GM21526 (cell line): Measurements from ENCODE around the gene INPP5A.

ENCODE experiments used
- ATAC-seq: cut with Tn5 transposase; IDR thresholded peaks from one replicate; pipeline ENCODE4 v1.9.1; 2021; ENCODE audit warnings: moderate library complexity; ENCODE audit not compliant: unreplicated experiment, low FRiP score

The INPP5A gene

GRCh38 chr10:132684164-132684891 lies 146.7 kb downstream of the INPP5A start:
- ATAC-seq, result no peak

DNA sequence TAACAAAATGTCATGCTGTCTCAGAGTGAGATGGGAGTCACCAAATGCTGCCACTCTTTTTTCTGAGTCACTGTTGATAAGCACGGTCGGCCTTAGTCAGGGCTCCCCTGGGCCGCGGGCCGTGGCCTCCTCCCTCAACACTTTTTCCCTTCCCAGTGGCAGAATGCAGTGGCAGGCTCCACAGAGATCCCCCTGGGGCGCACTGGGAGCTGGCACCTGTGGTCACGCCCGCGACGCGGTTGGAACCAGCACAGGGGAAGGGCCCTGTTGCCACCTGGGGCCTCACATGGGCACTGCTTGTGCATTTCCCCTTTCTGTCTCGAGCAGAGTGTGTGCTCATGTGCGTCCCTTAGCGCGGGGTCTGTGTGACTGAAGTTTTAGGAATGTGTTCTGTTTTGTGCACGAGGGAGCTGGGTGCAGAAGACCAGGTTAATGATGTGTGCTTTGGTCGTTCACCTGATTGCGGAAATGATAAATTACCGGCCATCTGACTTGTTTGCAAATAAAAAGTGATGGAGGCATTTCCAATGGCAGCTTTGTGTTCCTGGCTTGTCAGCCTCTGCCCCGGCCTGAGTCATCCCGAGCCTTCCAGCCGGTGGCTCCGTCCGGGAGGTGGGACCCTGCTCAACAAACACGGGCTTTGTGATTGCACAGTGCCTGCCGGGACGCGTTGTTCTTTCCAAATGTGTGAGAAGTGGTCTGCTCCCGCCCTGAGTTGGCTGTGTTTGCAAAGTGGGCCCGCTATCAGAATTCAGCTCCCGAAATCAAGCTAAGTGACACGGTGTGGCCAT lies 147.7 kb downstream of the INPP5A start:
- ATAC-seq, result no peak

DNA sequence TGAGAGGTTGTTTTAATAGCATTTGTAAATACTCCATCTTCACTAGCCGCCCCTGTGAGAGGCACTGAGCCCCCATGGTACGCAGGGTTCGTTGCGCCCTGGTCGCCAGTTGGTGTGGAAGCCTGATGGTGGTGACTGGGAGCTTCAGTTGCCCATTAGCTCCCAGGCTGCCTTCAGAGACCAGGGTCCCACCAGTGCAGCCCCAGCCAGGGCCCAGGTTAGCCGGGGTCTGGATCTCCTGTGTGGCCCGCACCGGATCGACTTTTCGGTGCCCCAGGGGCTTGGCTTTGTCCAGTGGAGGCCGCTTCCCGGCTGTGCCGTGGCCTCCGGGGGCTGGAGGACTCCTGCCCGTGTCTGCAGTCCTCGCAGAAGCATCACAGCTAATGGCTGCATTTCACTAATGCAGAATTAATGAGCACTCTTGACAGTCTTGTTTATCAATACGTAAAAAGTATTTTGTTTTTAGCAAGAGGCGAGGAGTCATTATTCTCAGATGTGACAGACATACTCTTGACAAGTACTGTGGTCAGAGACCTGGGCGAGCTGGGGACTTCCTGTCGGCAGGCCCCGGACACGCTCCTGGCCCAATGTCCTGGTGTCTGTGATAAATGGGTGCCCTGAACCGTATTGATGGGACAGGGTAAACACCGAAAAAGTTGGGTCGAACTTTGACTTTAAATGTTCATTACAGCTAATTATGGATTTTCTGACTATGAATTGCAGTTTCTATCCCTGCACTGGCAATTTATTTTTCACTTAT lies 148.5 kb downstream of the INPP5A start:
- no peak for ATAC-seq

DNA sequence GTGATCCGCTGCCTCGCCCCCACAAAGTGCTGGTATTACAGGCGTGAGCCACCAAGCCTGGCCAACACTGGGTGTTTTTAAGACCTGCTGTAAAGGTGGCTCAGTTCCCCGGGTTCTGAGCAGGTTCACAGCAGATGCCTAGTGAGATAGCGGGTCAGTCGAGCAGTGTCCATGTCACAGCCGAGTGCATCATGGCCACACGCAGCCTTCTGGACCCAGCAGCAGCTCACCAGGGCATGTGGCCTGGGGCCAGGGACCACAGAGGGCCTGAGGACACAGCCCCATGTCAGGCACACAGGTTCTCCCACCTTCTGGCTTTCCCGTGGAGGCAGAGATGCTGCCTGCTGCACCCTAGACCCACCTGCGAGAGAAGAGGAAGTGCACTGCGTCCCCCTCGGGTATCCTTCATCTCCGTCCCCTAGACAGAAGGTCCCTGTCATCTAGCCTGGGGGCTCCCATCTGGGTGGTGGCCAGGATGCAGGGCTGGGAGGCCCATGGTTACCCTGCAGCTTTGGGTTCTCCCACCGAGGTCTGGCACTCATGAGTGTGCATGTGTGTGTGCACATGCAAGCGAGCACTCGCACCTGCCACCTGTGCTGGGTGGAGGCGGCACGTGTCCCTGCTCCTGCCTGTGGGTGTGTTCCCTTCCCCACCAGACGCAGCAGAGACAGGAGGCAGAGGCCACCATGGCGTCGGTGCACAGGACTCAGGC lies 149.8 kb downstream of the INPP5A start:
- ATAC-seq, result no peak

GRCh38 chr10:132687893-132688579 lies 150.4 kb downstream of the INPP5A start:
- no peak for ATAC-seq

DNA sequence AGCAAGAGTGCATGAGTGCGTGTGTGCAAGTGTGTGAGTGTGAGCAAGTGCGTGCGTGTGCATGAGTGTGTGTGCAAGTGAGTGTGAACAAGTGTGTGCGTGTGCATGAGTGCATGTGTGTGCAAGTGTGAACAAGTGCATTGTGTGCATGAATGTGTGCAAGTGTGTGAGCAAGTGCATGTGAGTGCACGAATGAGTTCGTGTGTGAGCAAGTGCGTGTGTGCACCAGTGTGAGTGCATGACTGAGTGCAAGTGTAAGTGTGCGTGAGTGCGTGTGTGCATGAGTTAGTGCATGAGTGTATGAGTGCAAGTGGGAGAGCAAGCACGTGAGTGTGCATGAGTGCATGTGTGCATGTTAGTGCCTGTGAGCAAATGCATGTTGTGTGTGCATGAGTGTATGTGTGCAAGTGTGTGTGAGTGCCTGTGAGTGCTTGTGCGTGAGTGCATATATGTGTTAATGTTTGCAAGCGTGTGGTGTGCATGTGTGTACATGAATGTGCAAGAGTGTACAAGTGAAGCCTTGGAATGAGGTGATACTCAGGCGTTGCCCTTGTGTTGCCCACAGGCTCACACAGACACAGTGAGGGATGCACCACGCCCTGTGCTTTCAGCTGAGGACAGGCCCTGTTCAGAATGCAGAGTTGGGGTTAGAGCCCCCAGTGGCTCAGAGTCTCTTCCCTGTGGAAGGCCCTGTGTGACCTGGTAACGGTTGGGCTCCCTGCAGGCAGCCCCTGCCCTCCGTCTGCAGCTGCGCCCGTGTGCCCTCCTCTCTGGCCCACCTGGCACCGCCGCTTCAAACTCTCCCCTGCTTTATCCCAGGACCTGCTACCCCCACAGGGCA lies 151.2 kb downstream of the INPP5A start:
- no peak for ATAC-seq

DNA sequence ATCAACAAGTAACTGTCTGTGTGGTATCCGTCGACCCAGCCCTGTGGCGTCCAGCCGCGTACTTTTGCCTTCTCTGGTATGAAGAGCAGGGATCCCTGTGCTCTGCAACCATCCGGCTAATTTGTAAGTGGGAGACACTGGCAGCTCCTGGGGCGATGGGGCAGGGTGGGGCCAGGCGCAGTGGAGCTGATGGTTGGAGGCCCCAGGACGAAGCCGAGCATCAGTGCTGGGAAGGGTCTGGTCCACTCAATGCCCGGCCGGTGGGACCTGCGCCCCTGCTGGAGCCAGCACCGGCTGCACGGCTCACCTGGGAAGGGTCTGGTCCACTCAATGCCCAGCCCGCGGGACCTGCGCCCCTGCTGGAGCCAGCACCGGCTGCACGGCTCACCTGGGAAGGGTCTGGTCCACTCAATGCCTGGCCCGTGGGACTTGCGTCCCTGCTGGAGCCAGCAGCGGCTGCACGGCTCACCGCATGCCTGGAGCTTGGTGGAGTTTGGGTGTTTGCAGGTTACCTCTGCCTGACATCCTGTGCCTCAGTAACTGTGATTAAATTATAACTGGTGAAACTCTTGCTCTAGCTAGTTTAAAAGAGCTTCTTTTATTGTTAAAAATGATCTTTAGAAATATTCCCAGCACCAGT lies 152.3 kb downstream of the INPP5A start:
- ATAC-seq, result no peak

- no peak for ATAC-seq
These were observed 152.8 kb downstream of the INPP5A start for GRCh38 chr10:132690401-132690800.

DNA sequence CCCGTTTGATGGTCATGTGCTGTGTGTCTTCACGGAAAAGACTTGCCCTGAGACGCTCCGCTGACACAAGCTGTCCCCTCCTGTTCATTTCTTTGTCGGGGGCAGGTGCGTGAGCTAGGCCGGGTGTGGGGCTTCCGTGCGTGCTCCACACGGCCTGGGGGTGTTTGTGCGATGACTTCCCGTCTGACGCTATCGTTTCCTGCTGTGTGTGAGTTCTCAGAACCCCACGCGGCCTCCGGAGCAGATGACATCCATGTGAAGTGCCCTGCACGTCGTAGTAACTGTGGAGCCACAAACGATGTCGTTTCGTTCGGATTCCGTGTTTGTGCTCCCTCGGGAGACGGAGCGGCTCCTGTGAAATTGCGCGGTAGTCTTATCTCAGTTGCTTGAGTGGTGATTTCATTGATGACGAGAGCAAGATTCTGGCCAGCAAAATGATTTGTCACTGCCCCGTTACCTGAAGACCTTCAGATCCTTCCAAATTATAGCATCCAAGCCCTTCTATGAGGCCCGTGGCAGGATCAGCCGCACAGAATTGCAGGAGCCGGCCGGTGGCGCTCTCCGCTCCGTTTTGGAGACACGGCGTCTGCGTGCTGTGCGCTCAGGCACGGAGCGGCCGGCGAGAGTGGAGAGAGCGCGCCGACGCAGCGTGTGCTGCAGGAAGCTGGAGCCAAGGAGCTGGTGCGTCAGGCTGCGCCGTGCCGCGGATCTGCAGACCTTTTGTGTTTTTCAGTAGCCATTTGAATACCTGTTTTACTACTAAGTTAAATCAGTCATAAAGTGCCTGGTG lies 153.4 kb downstream of the INPP5A start:
- ATAC-seq, result no peak

DNA sequence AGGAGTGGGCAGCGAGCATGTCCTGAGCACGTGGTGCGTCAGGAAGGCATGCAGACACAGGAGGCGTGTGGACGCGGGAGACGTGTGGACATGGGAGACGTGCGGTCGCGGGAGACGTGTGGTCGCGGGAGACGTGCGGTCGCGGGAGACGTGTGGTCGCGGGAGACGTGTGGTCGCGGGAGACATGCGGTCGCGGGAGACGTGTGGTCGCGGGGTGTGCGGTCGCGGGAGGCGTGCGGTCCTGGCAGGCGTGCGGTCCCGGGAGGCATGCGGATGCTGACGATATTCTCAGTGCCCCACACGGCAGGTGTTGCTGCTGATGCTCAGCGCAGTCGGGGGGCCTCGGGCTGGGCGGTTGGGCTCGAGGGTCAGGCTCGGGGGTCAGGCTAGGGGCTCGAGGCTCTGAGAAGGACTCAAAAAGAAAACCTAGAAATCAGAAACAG lies 154.1 kb downstream of the INPP5A start:
- no peak for ATAC-seq

DNA sequence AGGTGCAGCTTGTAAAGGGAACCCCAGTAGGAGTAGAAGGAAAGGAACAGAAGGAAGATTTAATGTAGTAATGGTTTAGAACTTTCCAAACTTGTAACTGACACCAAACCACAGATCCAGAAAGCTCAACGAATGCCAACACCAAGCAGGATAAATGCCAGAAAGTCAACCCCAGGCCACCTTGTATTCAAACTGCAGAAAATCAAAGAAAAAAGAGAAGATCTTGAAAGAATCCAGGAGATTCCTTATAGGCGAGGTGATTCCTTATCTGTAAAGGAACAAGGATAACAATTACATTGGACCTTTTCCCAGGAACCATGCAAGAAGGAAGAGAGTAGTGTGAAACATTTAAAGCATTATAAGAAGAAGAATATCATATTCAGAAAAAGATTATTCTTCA lies 154.7 kb downstream of the INPP5A start:
- no peak for ATAC-seq

DNA sequence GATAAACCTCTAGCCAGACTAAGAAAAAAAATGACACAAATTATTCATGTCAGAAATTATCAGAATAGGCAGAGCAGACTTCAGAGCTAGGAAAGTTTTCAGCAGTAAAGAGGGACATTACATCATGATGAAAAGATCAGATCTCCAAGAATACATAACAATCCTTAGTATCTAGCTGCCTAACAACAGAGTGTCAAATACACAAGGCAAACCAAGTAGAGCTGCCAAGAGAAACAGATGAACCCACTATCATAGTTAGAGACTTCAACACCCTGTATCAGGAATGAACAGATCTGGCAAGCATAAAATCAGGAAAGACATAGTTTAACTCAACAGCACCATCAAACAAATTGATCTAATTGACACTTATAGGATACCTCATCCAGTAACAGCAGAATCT lies 156.1 kb downstream of the INPP5A start:
- no peak for ATAC-seq

- ATAC-seq, result no peak
These were observed 158.6 kb downstream of the INPP5A start for GRCh38 chr10:132696204-132696603.

- ATAC-seq, result no peak
These were observed 159.4 kb downstream of the INPP5A start for GRCh38 chr10:132696728-132697577.

- no peak for ATAC-seq
These were observed 160.1 kb downstream of the INPP5A start for GRCh38 chr10:132697578-132698200.

DNA sequence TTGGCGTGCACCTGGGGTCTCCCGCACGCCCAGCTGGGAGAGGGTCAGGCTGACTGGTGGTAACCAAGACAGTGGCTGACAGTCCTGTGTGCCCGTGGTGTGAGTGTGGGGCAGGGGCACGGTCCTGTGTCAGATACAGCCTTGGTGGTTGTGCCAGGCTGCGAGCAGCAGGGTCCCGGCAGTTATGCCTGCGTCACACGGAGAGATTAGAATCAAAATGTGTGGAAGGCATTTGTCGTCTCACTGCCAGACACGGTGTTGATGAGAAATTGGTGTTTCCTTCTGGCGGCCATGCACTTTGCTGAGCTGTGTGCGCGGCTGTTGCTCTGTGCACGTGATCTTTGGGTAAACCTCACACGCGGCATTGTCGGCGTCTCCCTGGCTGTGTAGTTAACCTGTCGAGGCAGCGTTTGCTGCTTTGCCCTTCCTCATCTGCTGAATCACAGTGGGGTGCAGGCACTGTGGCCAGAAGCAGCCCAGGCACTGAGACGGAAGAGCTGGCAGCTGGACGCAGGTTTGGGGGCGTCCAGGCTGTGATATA lies 160.7 kb downstream of the INPP5A start:
- no peak for ATAC-seq
